ENCODE measurements around the gene CCDC97. TPM values are rescaled to one million over a fixed set of nuclear protein-coding genes. Genes with fewer than 3 reads are reported as not detected.

CCDC97 gene
- total and polyA plus RNA-seq, 8 donors, result 25.3 to 36.9 (median 31.9) TPM

DNA sequence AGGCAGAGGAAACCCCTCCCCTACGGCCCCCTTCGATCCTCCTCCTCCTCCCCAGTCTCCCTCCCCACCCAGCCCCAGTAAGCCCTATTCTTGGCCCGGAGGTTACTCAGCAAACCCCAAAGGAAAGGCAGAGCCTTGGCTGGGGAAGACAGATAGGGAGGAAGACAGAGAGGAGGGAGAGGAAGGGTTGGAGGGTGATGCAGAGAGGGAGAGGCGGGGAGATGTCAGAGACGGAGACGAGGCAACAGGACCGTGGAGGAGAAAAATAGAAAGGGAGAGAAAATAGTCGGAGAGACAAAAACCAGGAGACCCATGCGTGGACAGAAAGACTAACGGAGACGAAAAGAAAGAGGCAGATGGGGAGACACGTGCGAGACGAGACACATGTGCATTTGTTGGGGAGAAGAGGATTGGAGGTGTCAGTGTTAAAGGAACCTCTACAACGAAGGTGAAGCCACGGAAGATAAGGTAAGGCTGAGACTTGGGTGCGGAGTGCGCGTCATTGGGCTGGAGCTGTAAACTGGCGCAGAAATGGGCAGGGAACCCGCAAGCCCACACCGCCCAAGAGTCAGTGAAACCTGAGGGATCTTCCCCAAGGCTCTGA, 40.9 kb downstream of the CCDC97 start:
- H3K9me3 ChIP-seq, result no peaks in the 10 kb centered on the region
- no peaks in the 10 kb centered on the region for H3K27me3 ChIP-seq
- TF ChIP-seq, protein P1, sequence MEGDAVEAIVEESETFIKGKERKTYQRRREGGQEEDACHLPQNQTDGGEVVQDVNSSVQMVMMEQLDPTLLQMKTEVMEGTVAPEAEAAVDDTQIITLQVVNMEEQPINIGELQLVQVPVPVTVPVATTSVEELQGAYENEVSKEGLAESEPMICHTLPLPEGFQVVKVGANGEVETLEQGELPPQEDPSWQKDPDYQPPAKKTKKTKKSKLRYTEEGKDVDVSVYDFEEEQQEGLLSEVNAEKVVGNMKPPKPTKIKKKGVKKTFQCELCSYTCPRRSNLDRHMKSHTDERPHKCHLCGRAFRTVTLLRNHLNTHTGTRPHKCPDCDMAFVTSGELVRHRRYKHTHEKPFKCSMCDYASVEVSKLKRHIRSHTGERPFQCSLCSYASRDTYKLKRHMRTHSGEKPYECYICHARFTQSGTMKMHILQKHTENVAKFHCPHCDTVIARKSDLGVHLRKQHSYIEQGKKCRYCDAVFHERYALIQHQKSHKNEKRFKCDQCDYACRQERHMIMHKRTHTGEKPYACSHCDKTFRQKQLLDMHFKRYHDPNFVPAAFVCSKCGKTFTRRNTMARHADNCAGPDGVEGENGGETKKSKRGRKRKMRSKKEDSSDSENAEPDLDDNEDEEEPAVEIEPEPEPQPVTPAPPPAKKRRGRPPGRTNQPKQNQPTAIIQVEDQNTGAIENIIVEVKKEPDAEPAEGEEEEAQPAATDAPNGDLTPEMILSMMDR (IDR thresholded peaks at IDR 0.05), result no peak
- ATAC-seq (no peak), DNase-seq (no peak)
- peaks cover 5 to 54% of the 10 kb centered on the region in 2 donors for H3K4me1 ChIP-seq
- peak overlapping the region; percentile 91 to 97 for H3K4me3 ChIP-seq
- H3K36me3 ChIP-seq, result peaks cover 0 to 25% of the 10 kb centered on the region in 2 donors
- intact Hi-C loops (cut with DNase I), result no loop called here
- peak overlapping the region; percentile 36 to 90 for H3K27ac ChIP-seq

DNA sequence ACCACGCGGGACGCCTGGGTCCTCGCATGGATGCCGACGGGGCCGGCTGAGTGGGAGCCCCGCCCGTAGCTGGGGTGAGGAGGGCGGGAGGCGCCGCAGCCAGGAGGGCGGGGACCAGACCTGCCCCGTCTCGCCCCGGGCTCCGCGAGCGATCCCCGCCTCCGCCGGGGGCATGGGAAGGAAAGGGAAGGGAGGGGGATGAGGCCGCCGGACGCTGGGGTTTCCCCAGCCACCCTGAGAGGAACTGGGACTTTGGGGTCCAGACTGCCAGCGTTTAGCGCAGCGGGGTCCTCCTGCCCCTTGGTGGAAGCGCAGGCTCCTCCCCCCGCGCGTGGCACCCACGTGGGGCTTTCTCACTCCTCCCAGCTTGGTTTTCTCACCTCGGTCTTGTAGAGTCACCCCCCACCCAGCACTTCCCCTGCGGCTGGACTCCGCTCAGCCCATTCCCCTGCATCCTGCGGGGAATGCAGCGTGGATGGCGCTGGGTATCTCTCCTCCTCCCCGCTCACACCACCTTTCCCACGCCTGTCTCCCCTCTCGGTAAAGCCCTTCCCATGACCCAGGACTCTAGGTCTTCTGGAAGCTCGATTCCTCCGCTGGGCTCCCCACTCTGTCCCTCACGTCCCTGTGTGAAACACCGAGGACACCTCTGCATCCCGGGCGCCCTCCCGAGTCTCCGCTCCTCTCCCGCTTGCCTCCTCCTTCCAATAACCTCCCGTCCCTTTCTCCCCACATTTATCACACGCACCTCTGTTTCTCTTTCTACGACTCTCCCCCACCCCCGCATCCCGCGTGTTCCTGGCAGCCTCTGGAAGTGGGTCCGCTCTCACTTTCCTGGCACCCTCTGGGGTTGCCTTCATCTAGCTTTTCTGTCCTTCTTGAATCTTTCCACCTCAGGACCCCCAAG, 41.6 kb downstream of the CCDC97 start:
- Histone ChIP-seq H3K4me3 (peak overlapping the region; percentile 91 to 97), H3K27ac (peak overlapping the region; percentile 83 to 90), H3K27me3 (no peaks in the 10 kb centered on the region), H3K9me3 (no peaks in the 10 kb centered on the region), H3K4me1 (peaks cover 5 to 60% of the 10 kb centered on the region in 2 donors), H3K36me3 (peaks cover 0 to 18% of the 10 kb centered on the region in 2 donors)
- intact Hi-C loops (cut with DNase I), result no loop called here
- ATAC-seq (peak; percentile 70), DNase-seq (peak in 2 of 4 donors; percentile 82 to 95)
- TF ChIP-seq, protein P1 (IDR thresholded peaks at IDR 0.05), result no peak

DNA sequence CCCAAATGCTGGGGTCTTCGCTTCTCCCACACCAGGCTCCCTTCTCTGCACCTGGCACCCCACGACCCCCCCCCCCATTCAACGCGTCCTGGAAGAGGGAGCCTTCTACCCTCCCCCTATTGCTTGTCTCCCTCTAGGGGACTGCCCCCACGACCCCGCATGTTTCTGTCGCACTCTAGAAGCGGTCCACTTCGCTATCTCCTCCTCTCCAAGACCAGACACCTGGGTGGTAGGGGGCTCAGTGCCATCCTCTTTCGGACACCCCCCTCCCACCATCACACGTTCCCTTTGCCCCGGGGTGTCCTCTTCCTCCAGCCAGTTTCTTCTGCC, 42.3 kb downstream of the CCDC97 start:
- ATAC-seq, result no peak
- no peaks in the 10 kb centered on the region for H3K9me3 ChIP-seq
- no peak for DNase-seq
- H3K36me3 ChIP-seq, result peaks cover 0 to 11% of the 10 kb centered on the region in 2 donors
- TF ChIP-seq, protein P1 (IDR thresholded peaks at IDR 0.05), result no peak
- peaks cover 5 to 67% of the 10 kb centered on the region in 2 donors for H3K4me1 ChIP-seq
- H3K27ac ChIP-seq, result peak overlapping the region; percentile 83 to 90
- peak overlapping the region; percentile 91 to 97 for H3K4me3 ChIP-seq
- intact Hi-C loops (cut with DNase I), result no loop called here
- H3K27me3 ChIP-seq, result no peaks in the 10 kb centered on the region

DNA sequence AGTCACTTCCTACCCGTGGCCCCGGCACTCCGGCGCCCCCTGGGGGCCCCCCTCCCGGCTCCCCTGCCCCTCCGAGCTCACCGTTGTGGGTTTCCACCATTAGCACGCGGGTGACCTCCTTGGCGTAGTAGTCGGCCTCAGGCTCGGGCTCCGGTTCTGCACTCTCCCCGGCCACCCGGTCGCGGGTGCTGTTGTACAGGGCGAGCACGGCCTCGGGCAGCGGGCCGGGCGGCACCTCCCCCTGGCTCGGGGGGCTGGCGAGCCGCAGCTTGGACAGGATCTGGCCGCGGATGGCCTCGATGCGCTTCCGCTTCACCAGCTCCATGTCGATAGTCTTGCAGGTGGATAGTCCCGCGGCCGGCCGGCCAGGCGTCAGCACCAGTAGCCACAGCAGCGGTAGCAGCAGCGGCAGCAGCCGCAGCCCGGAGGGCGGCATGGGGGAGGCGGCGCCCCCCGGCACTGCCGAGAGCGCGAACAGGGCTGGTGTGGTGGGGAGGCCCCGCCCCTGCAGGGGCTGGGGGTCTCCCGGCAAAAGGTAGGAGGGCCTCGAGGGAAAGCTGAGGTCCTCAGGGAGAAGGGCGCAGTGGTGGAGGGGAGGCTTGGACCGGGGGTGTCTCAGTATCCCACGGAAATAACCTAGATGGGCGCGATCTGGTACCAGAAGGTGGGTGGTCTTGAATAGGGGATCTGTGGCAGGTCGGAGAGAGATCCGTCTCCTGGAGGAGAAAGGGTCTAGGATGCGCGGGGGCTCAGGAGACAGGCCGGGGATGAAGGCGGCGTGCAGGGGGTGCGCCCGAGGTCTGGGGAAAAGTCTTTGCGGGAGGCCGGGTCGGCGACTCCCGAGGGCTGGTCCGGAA, 42.9 kb downstream of the CCDC97 start:
- TF ChIP-seq, protein P1 (IDR thresholded peaks at IDR 0.05), result peak; percentile 24 to 46
- Histone ChIP-seq H3K27ac (peak overlapping the region; percentile 83 to 90), H3K4me3 (peak overlapping the region; percentile 91 to 97), H3K9me3 (no peaks in the 10 kb centered on the region), H3K36me3 (peaks cover 0 to 5% of the 10 kb centered on the region in 2 donors), H3K4me1 (peaks cover 5 to 72% of the 10 kb centered on the region in 2 donors), H3K27me3 (no peaks in the 10 kb centered on the region)
- peak; percentile 16 for ATAC-seq
- intact Hi-C loops (cut with DNase I), result no loop called here
- peak in 2 of 4 donors; percentile 77 to 94 for DNase-seq

Measured in left lung (tissue), 10 donors.